HG03342 (cell line): ENCODE results near the gene LHX8.
A peak's percentile ranks its signal among the peaks of the same experiment; 100 is the strongest.
"Not testable (repeated sequence)": the region's sequence is repeated elsewhere in the genome, so short reads cannot be mapped to it uniquely, and the experiment has no call there.

ENCODE experiments used
- ATAC-seq: cut with Tn5 transposase; IDR thresholded peaks from one replicate; pipeline ENCODE4 v1.9.1; 2021; ENCODE audit warnings: mild to moderate bottlenecking, moderate library complexity; ENCODE audit not compliant: unreplicated experiment

LHX8 gene

GRCh38 chr1:75132242-75132811 lies 1.9 kb upstream of the LHX8 start:
- ATAC-seq = no peak

- no peak for ATAC-seq
Measured at GRCh38 chr1:75132812-75133619, 1.2 kb upstream of the LHX8 start.

- no peak for ATAC-seq
Measured at GRCh38 chr1:75134647-75135572, 722 bp downstream of the LHX8 start.

DNA sequence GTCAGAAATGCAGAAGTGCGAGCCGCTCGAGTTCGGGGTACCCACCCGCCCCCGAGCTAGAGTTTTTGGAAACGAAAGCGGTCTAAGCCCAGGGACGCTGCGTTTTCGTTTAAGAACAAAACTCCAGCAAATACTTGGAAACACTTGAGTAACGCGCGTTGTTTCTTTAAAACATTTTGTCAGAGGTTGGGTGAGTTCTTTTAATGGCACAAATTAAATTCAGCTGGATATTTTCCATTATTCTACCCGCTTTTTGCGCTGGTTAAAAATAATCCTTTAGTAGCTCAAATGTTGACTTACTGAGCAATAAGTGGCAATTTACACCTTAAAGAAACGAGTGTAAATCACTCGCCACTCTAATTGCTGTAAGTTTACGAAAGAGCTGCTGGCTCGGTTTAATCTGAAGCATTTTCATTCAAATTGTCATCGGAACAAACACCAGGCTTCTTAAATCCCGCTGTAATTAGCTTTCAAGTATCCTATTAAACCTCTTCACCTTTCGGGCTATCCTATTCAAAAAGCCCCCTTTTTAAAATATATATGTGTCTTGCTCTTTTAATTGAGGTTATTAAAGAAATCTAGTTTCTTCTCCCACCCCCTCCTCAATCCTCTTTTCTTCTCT lies 1.5 kb downstream of the LHX8 start:
- no peak for ATAC-seq

DNA sequence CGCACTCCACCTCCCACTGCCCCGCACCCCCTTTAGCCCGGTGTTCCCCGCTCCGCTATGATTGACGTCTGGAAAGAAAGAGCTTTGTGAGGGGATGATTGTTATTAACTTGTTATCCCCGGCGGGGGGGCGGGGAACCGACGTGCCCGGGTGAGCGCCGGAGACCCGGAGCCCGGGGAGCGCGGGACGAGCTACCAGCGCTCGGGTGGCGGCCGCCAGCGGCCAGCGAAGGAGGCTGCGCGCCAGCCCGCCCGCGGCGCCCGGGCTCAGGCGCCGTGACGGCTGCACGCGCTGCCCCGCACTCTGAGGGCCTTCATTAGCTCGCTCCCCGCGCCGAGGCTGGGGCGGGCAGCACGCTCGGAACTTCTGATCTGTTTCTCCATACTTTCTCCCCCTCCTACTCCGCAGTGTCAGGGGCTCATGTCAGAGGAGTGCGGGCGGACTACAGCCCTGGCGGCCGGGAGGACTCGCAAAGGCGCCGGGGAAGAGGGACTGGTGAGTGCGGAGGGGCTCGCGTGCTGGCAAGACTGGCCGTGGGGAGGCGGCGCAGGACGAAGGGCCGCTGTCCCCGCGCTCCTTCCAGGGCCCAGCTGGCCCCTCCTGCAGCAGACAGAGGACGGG lies 2.1 kb downstream of the LHX8 start:
- ATAC-seq = no peak

DNA sequence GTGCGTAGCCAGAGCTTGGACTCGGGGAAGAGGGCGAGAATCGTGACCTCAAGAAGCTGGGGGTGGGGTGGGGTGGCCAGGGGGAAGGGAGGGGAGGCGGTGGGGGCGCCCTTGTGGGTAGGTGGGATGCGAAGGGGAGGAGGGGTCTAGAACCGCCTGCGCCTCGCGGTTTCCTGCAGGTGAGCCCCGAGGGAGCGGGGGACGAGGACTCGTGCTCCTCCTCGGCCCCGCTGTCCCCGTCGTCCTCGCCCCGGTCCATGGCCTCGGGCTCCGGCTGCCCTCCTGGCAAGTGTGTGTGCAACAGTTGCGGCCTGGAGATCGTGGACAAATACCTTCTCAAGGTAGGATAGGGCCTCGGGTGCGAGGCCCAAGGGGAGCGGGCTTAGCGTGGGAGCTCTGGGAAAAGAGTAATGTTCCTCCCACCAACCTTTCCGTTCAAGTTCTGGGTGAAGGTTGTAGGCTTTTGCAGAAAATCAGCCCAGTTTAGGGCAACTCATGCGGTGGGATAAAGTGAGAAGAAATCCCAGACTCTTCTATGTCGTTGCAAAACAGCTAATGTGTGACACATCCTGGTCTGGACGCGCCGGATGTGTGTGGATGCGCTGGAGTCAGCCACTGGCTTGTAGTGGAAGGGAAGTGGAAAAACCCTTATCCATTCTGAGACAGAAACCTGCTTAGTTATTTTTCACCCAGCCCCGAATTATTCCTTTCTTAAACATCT lies 2.9 kb downstream of the LHX8 start:
- ATAC-seq = no peak

DNA sequence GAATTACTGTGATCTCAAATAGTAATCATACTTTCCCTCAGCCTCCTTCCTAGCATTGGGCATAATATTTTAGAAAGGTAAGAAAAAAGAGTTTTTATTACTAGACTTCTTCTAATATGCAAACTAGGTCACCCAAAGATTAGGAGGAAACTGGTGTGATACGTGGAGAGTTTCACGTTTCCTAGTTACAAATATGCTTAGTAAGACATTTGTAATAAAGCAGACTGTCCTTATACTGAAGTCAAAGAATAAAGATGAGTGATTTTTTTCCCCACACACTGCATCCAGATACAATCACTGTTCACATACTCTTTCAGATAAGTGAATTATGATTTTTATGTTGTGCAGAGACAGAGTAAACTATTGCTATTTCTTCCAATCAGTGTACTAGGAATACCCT lies 17.9 kb downstream of the LHX8 start:
- ATAC-seq = no peak

DNA sequence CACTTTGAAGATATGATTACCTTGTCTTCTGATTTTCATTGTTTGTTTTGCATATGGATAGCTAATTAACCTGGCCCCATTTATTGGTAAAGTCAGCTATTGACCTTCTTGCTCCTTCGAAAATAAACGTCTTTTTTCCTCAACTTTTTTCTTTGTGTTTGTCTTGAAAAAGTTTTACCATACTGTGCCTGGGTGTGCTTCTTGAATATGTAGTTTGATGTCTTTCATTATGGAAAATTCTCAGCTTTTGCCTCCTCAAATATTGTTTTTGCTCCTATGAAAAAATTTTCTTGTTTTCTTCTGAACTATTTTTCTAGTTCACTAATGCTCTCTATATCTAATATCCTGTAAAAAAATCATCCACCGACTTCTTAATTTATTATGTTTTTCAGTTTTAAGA lies 25.0 kb downstream of the LHX8 start:
- ATAC-seq = no peak

DNA sequence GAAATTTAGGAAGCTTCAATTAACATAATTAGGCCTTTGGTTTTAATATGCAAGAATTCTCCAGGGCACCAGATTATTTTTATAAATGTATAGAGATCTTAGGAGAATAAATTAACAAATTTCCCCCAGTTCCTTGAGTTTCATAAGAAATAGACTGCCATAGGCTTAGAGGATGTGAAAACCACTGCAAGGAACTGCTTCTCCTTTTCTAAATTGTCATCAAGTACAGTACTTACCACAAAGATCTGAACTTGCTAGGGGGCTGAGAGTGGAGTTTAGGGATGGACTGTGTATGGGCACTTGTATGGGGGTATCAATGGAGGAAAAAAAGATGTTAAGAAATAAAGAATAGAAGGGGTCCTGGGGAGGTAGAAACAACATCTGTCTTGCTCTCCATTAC lies 31.1 kb downstream of the LHX8 start:
- ATAC-seq = peak; percentile 58

- no peak for ATAC-seq
Measured at GRCh38 chr1:75166821-75167220, 32.6 kb downstream of the LHX8 start.

- no peak for ATAC-seq
Measured at GRCh38 chr1:75170011-75170410, 35.8 kb downstream of the LHX8 start.

GRCh38 chr1:75170981-75171380 lies 36.8 kb downstream of the LHX8 start:
- ATAC-seq = no peak

DNA sequence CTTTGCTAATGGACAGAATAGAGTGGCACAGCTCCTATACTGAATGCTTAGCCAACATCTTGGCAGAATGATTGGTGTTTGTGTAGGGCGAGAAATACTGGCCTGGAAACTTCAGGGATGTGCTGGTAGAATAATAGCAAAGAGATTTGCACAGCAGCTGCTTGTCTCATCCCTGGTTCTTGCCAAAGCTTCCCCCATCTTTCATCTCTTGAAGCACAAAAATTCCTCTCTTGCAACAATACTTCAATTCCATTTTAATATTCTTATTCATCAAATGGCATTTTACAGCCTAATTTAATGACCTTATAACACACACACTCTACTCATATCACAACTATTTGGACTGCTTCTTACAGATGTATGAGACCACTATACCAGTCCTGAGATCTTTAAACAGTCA lies 37.7 kb downstream of the LHX8 start:
- ATAC-seq = no peak

GRCh38 chr1:75172556-75172955 lies 38.4 kb downstream of the LHX8 start:
- no peak for ATAC-seq

GRCh38 chr1:75174031-75174760 lies 40.0 kb downstream of the LHX8 start:
- no peak for ATAC-seq

GRCh38 chr1:75181214-75181955 lies 47.2 kb downstream of the LHX8 start:
- not testable (repeated sequence) for ATAC-seq

GRCh38 chr1:75188892-75189291 lies 54.7 kb downstream of the LHX8 start:
- ATAC-seq = no peak

- ATAC-seq = no peak
Measured at GRCh38 chr1:75198163-75198562, 64.0 kb downstream of the LHX8 start.

DNA sequence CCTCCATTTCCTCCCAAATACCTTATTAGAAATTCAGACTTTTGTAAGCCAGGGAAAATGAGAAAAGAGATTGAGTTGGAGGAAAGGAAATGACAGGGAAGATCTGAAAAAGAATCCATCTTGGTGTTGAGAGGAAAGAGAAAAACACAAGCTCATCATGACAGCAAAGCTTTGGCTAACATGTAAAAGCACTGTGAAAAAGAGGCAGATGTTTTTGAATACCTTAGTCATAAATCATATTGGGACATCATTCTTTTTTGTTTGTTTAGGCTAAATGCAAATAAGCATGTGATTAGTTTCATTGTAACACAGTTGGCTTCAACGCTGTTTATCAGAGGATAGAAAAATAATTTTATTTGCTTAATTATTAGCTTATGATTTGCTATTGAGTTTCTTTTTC lies 64.6 kb downstream of the LHX8 start:
- no peak for ATAC-seq
